H1 (cell line): ENCODE data around the gene ATP13A3. TPM values are rescaled to one million over a fixed set of nuclear protein-coding genes. Genes with fewer than 3 reads are reported as not detected.

Experiments
- CHD2 ChIP-seq: IDR thresholded peaks from 2 replicates; pipeline ENCODE4 v1.6.1; 2012; ENCODE audit warnings: low read length, improper control_type of control experiment
- KDM1A ChIP-seq: fragments of 200-600, 300-600 bp; sonication (generic); IDR thresholded peaks from 2 replicates; pipeline ENCODE4 v1.7.1; 2016; ENCODE audit warnings: mild to moderate bottlenecking, low read length, borderline replicate concordance
- PHF8 ChIP-seq: fragments of 200-600 bp; sonication (generic); conservative IDR thresholded peaks from 2 replicates; pipeline ENCODE4 v1.7.1; 2012; ENCODE audit warnings: low read depth, mild to moderate bottlenecking, inconsistent platforms, low read length, moderate library complexity
- POLR2A ChIP-seq, 2 experiments: IDR thresholded peaks; 1 replicate in 1 of 2; 2 replicates in 1 of 2; pipeline ENCODE4 v1.6.1; 2011; ENCODE audit warnings: low read depth in 2 of 2, low read length in 2 of 2, mild to moderate bottlenecking in 2 of 2; ENCODE audit errors: control extremely low read depth in 1 of 2
- RXRA ChIP-seq: IDR thresholded peaks from 2 replicates; pipeline ENCODE4 v1.6.1; 2011; ENCODE audit warnings: low read depth, mild to moderate bottlenecking, low read length, moderate library complexity; ENCODE audit not compliant: insufficient read depth
- SIRT6 ChIP-seq: IDR thresholded peaks from one replicate; pipeline ENCODE4 v1.7.1; 2012; ENCODE audit warnings: low read length, inconsistent platforms
- SP1 ChIP-seq: IDR thresholded peaks from 2 replicates; pipeline ENCODE4 v1.6.1; 2011; ENCODE audit warnings: low read depth, low read length
- polyA plus RNA-seq, 7 experiments: library from polyadenylated mRNA; depleted of rRNA in 3 of 7; stranded (reverse) in 5 of 7; unstranded in 2 of 7; fragments of >200 nt in 5 of 7; fragments of 200-250 nt in 2 of 7; gene quantifications; 1 replicate in 5 of 7; 2 replicates in 1 of 7; 4 replicates in 1 of 7; pipeline versions ENCODE4 v1.2.1 to v1.2.3, GENCODE V29; 2011 to 2013; ENCODE audit warnings: missing spikeins in 2 of 7, mixed read lengths in 2 of 7
- total RNA-seq: library from RNA; stranded (reverse); fragmentation: NEBNext Ultra II Directional; extraction: Animal tissue kit (Norgen Biotek cat#: 25700); gene quantifications from 2 replicates; pipeline ENCODE4 v1.2.1, GENCODE V29; 2021
- TF ChIP-seq, protein P1 (sequence below): IDR thresholded peaks from 2 replicates; pipeline ENCODE4 v1.6.1; 2012; ENCODE audit warnings: inconsistent platforms

ATP13A3 gene
- total and polyA plus RNA-seq, 2 of the 8 experiments (the other 6 are each of a cell fraction or from before 2014, with no cell fraction given), result 18.6 to 92.2 TPM

DNA sequence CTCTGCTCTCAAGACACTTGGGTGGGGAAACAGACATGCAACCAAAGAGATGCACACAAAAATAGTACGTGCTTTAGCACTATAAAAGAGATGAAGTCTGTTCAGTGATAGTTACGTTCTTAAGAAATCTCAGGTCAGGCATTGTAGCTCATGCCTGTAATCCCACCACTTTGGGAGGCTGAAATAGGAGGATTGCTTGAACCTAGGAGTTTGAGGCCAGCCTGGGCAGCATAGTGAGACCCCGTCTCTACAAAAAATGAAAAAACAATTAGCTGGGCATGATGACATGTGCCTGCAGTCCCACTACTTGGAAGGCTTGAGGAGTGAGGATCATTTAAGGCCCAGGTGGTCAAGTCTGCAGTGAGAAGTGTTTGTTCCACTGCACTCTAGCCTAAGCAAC lies 52.3 kb downstream of the ATP13A3 start (continued):
- TF ChIP-seq KDM1A (no peak), SP1 (no peak), RXRA (no peak), CHD2 (no peak), PHF8 (no peak), SIRT6 (no peak), POLR2A (IDR thresholded peaks at IDR 0.05; ENCODE audit: control extremely low read depth in 1 of 2, low read depth in 2 of 2, low read length in 2 of 2) (no peak)
- TF ChIP-seq, protein P1, sequence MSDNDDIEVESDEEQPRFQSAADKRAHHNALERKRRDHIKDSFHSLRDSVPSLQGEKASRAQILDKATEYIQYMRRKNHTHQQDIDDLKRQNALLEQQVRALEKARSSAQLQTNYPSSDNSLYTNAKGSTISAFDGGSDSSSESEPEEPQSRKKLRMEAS, result no peak
